Body of pancreas (tissue), 4 donors: ENCODE measurements around the gene DMXL2. TPM values are rescaled to one million over a fixed set of nuclear protein-coding genes. Genes with fewer than 3 reads are reported as not detected.
"Not testable (repeated sequence)": the region's sequence is repeated elsewhere in the genome, so short reads cannot be mapped to it uniquely, and the experiment has no call there.

Experiments
- ATAC-seq: fragments of 150-250 bp; one replicate; pipeline ENCODE4 v1.9.1; 2016
- DNase-seq, 4 donors: peaks; one replicate each; pipeline ENCODE4 v3.0.0-alpha.2; 2019
- H3K27ac ChIP-seq, 4 donors: fragments of 200-600 bp; sonication (generic); 1 replicate in 3 of 4; 2 replicates in 1 of 4; pipeline versions ENCODE4 v1.5.1 to v1.6.1; 2016 to 2019; ENCODE audit warnings: mild to moderate bottlenecking in 1 of 4, mixed read lengths in 1 of 4, moderate library complexity in 1 of 4
- H3K27me3 ChIP-seq, 2 donors: fragments of 200-600 bp; sonication (generic); one replicate each; pipeline ENCODE4 v1.6.0; 2016; ENCODE audit warnings: mild to moderate bottlenecking in 1 of 2
- H3K36me3 ChIP-seq, 2 donors: fragments of 200-600 bp; sonication (generic); replicated peaks in 1 of 2; 2 replicates each; pipeline ENCODE4 v1.5.1; 2016; ENCODE audit warnings: low read depth in 2 of 2; ENCODE audit not compliant: insufficient read depth in 1 of 2
- H3K4me1 ChIP-seq: fragments of 200-600 bp; sonication (generic); one replicate; pipeline ENCODE4 v1.6.0; 2016
- H3K4me3 ChIP-seq, 2 donors: fragments of 200-600 bp; sonication (generic); 1 replicate in 1 of 2; 2 replicates in 1 of 2; pipeline ENCODE4 v1.5.1; 2016 to 2019
- H3K9me3 ChIP-seq, 3 donors: fragments of 200-600 bp; sonication (generic); 1 replicate in 2 of 3; 2 replicates in 1 of 3; pipeline ENCODE4 v1.5.1; 2016
- POLR2A ChIP-seq, 3 donors: fragments of 450-650 bp; IDR thresholded peaks; one replicate each; pipeline ENCODE4 v1.6.1; 2016; ENCODE audit warnings: antibody characterized with exemption in 3 of 3, mild to moderate bottlenecking in 2 of 3
- WGBS, 2 donors: methylation state at CpG; one replicate each; pipeline ENCODE4 v1.1.5; 2017; 5-methylcytosine and 5-hydroxymethylcytosine counted together
- intact Hi-C: fragments of 100-400 bp; cut with DNase I; formaldehyde crosslinking; loops from one replicate; pipeline ENCODE4 v1.15.1; 2023
- total RNA-seq, 2 donors: library from RNA; depleted of rRNA; stranded (reverse); fragments of >200 nt; gene quantifications; one replicate each; pipeline ENCODE4 v1.1.0, GENCODE V29; 2016
- TF ChIP-seq, protein P1 (sequence below), 7 experiments: fragments of 450-650 bp in 4 of 7; fragments of 200-600 bp in 3 of 7; sonication (generic) in 3 of 7; IDR thresholded peaks; one replicate each; pipeline ENCODE4 v1.5.1; 2016 to 2019; ENCODE audit warnings: antibody characterized with exemption in 7 of 7

The DMXL2 gene
- total RNA-seq, 2 donors from 2014 or later = 34.8 to 48.1 TPM

DNA sequence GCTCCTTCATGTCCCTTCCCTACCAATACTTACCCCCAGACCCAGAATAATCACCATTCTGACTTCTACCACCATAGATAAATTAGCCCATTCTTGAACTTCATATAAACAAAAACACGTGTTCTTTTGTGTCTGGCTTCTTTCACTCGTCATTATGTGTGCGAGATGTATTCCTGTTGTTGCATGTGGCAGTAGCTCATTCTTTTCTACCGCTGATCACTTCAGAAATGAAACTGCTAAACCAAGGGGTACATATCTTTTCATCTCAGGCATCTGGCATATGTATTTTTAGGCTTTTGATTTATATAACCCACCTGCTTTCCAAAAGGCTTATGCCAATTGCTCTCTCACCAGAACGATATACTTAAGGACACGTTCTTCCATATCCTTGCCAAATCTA is 44.9 kb upstream of the DMXL2 start:
- no peaks in the 10 kb centered on the region for H3K4me1 ChIP-seq
- no peaks in the 10 kb centered on the region for H3K36me3 ChIP-seq
- DNase-seq = no peak
- no peak overlapping the region for H3K27ac ChIP-seq
- intact Hi-C loops = no loop called here
- no peaks in the 10 kb centered on the region for H3K9me3 ChIP-seq
- no peak for ATAC-seq
- TF ChIP-seq, protein P1, sequence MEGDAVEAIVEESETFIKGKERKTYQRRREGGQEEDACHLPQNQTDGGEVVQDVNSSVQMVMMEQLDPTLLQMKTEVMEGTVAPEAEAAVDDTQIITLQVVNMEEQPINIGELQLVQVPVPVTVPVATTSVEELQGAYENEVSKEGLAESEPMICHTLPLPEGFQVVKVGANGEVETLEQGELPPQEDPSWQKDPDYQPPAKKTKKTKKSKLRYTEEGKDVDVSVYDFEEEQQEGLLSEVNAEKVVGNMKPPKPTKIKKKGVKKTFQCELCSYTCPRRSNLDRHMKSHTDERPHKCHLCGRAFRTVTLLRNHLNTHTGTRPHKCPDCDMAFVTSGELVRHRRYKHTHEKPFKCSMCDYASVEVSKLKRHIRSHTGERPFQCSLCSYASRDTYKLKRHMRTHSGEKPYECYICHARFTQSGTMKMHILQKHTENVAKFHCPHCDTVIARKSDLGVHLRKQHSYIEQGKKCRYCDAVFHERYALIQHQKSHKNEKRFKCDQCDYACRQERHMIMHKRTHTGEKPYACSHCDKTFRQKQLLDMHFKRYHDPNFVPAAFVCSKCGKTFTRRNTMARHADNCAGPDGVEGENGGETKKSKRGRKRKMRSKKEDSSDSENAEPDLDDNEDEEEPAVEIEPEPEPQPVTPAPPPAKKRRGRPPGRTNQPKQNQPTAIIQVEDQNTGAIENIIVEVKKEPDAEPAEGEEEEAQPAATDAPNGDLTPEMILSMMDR (IDR thresholded peaks at IDR 0.05) = no peak
- TF ChIP-seq POLR2A (IDR thresholded peaks at IDR 0.05) = no peak
- 67 to 70% methylated on average over 6 of the region's 6 CpGs for WGBS, 2 donors
- H3K4me3 ChIP-seq = no peak overlapping the region
- no peaks in the 10 kb centered on the region for H3K27me3 ChIP-seq

DNA sequence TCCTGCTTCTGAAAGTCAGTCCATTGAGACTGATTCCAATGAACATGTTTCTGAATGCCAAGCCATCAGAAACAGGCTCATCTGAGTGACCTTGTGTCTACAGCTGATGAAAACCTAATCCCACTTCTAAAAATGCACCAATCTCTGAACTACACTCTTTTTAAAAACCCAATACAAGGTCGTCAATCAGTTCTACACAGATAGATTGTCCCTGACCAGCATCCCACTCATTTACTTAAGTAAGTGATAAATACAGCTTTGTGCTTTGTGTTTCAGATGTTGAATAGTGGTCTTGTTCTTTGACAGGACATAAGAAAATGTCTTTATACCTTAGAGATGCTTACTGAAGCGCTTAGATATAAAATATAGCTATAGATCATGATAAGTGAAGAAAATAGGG is 38.5 kb upstream of the DMXL2 start:
- 80% methylated on average over 2 of the region's 2 CpGs for WGBS, 2 donors
- Histone ChIP-seq H3K27me3 (no peaks in the 10 kb centered on the region), H3K36me3 (no peaks in the 10 kb centered on the region), H3K4me3 (no peak overlapping the region), H3K4me1 (no peaks in the 10 kb centered on the region), H3K27ac (no peak overlapping the region), H3K9me3 (no peaks in the 10 kb centered on the region)
- no peak for DNase-seq
- intact Hi-C loops = no loop called here
- no peak for ATAC-seq
- TF ChIP-seq, protein P1 (IDR thresholded peaks at IDR 0.05) = no peak
- TF ChIP-seq POLR2A (IDR thresholded peaks at IDR 0.05) = no peak

DNA sequence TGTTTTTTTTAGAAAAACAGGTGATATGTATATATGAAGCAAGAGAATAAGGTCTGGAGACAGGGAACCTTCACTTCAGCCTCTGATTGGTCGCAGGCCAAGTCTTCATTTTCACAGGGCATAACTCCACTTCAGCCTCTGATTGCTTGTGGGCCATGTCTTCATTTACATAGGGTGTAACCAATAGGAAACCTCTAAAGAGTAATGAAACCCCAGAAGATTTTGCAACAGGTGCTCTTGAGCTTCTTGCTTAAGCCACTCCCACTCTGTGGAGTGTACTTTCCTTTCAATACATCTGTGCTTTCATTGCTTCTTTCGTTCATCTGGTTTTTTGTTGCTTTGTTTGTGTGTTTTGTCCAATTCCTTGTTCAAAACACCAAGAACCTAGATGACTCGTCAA is 36.1 kb upstream of the DMXL2 start:
- DNase-seq = no peak
- H3K27me3 ChIP-seq = no peaks in the 10 kb centered on the region
- H3K27ac ChIP-seq = no peak overlapping the region
- intact Hi-C loops = no loop called here
- no peaks in the 10 kb centered on the region for H3K9me3 ChIP-seq
- WGBS, 2 donors = 77 to 80% methylated on average over 3 of the region's 3 CpGs
- TF ChIP-seq, protein P1 (IDR thresholded peaks at IDR 0.05) = no peak
- no peak for TF ChIP-seq POLR2A (IDR thresholded peaks at IDR 0.05)
- no peak overlapping the region for H3K4me3 ChIP-seq
- no peaks in the 10 kb centered on the region for H3K4me1 ChIP-seq
- no peaks in the 10 kb centered on the region for H3K36me3 ChIP-seq
- ATAC-seq = no peak

DNA sequence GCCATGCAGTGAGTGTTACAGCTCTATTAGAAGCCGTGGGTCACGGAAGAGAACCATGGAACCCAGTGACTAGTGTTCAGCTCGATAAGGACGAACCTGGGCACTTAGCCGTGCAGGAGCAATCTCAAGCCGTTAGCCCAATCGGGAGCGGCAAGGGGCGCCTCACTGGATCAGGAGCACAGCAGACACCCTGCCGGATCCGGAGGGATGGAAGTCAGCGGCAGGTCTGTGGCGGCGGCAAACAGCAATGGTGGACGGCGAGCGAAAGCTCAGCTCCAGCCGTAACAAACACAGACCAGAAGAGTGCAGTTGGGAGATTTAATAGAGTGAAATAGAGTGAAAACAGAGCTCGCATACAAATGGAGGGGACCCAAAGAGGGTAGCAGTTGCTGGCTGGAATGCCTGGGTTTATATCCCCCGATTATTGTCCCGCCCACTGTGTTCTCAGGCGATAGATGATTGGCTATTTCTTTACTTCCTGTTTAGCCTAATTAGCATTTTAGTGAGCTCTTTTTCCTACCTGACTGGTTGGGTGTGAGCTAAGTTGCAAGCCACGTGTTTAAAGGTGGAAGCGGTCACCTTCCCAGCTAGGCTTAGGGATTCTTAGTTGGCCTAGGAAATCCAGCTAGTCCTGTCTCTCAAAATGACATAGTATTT is 33.0 kb upstream of the DMXL2 start:
- H3K27ac ChIP-seq, intact Hi-C loops, ATAC-seq, H3K4me1 ChIP-seq, H3K36me3 ChIP-seq, H3K9me3 ChIP-seq, H3K27me3 ChIP-seq, DNase-seq, H3K4me3 ChIP-seq: not testable (repeated sequence)
- 92 to 94% methylated on average over 22 to 24 of the region's 24 CpGs for WGBS, 2 donors

DNA sequence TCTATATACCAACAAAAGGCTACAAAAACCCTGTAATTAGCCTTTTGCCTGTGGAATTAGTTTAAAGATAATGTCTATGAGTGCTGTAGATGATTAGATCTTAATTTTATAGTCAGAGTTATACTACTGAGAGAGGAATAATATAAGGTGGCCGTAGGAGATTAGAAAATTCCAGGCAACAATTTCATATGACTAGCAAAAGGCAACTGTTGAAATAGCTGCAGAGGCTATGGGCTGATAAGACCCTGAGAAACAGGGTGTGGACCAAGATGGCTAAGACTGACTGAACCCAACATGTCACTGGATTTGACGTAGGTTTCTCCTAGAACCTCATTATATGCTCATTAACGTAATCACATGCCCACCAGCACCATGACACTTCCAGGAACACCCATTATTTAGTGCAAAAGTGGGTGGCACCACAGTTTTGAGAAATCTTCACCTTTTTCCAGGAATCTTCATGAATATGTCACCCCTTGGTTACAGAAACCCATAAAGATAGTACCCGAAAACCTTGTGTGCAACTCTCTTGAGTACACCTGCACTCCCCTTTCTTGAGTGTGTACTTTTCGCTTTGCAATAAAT is 29.6 kb upstream of the DMXL2 start:
- TF ChIP-seq, protein P1 (IDR thresholded peaks at IDR 0.05) = no peak
- no peak for TF ChIP-seq POLR2A (IDR thresholded peaks at IDR 0.05)
- no peak overlapping the region for H3K27ac ChIP-seq
- intact Hi-C loops = loop anchor here (5.0 kb wide), 1 partner anchor 120 kb away; no protein-coding TSS in a partner anchor
- H3K36me3 ChIP-seq = no peaks in the 10 kb centered on the region
- no peaks in the 10 kb centered on the region for H3K9me3 ChIP-seq
- H3K4me1 ChIP-seq = no peaks in the 10 kb centered on the region
- no peak overlapping the region for H3K4me3 ChIP-seq
- no peaks in the 10 kb centered on the region for H3K27me3 ChIP-seq
- no peak for DNase-seq
- WGBS, 2 donors = 84 to 85% methylated on average over 5 of the region's 5 CpGs
- ATAC-seq = no peak
